ENCODE measurements around the gene ANKRD6. TPM values are rescaled to one million over a fixed set of nuclear protein-coding genes. Genes with fewer than 3 reads are reported as not detected.
A peak's percentile ranks its signal among the peaks of the same experiment; 100 is the strongest.

Gene ANKRD6
- total and polyA plus RNA-seq, 2 donors (not counting 3 experiments of a cell fraction or from before 2014, with no cell fraction given) = 3.4 to 9.6 TPM

DNA sequence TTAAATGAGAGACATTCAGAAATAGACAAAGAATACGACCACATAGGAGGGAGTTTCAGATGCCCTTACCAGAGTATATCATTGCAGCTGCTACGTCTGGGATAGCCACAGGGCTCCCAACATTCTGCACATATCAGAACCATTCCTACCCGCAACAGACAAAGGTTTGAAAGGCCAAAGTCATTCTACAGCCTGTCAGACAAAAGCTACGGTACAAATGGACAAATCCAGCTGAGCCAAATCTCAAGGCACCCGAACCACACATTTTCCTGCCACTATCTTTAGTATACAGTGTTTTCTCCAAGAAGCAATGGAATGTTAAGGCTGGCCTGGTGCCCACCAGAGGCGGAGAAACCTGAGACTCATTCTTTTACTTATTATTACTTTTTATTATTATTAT, 236.1 kb downstream of the ANKRD6 start:
- H3K4me1 ChIP-seq (ENCODE audit: control insufficient read depth, extremely low read depth, insufficient read depth, low read length) = no peaks in the 10 kb centered on the region
- H4K20me1 ChIP-seq (replicated peaks; ENCODE audit: control insufficient read depth, extremely low read depth, insufficient read depth, low read length) = no peaks in the 10 kb centered on the region
- no peak overlapping the region for H3K27ac ChIP-seq (ENCODE audit: insufficient read depth, low read depth, low read length)
- no peak overlapping the region for H3K4me2 ChIP-seq (ENCODE audit: insufficient read depth, low read length)
- FAIRE-seq (peak; percentile 67), DNase-seq (ENCODE audit: low read depth, low spot score) (peak; percentile 58)
- H3K9me1 ChIP-seq (replicated peaks; ENCODE audit: control insufficient read depth, extremely low read depth, insufficient read depth, low read length) = no peaks in the 10 kb centered on the region
- dilution Hi-C loops (cut with MboI; ENCODE audit: extremely low pct_ligation_motif_present, low sequenced_read_pairs) = no loop called here
- intact Hi-C loops (cut with micrococcal nuclease) = no loop called here
- peaks cover 10 to 23% of the 10 kb centered on the region in 2 experiments for H3K36me3 ChIP-seq (ENCODE audit: control insufficient read depth in 2 of 2, extremely low read depth in 1 of 2, insufficient read depth in 2 of 2, low read length in 2 of 2)
- no TSS peak for BruUV-seq (replicated peaks)
- no peak overlapping the region for H3K9ac ChIP-seq (replicated peaks; ENCODE audit: extremely low read depth, insufficient read depth, low read length)
- ChIA-PET POLR2A (no interaction called here), CTCF (no interaction called here)
- H3K9me3 ChIP-seq (replicated peaks; ENCODE audit: control insufficient read depth, insufficient read depth, low read length) = no peaks in the 10 kb centered on the region
- no peak overlapping the region for H3K4me3 ChIP-seq (replicated peaks in 1 of 3; ENCODE audit: insufficient read depth in 1 of 3, low read depth in 1 of 3, low read length in 3 of 3)
- H3K27me3 ChIP-seq (ENCODE audit: control insufficient read depth in 2 of 2, insufficient read depth in 2 of 2, low read length in 2 of 2) = no peaks in the 10 kb centered on the region
- no peak overlapping the region for H2AFZ ChIP-seq (ENCODE audit: low read depth, low read length)
- TF ChIP-seq MYC (IDR thresholded peaks at IDR 0.05; ENCODE audit: low read depth, low read length) (no peak), CTCF (IDR thresholded peaks at IDR 0.05; ENCODE audit: extremely low read depth in 1 of 2, insufficient read depth in 1 of 2, low read depth in 1 of 2, low read length in 2 of 2) (no peak), FOS (IDR thresholded peaks at IDR 0.05; ENCODE audit: borderline replicate concordance, insufficient read depth, low read length) (no peak), EZH2 (IDR thresholded peaks at IDR 0.05; ENCODE audit: borderline replicate concordance, low read depth, low read length, severe bottlenecking) (no peak), POLR2A (IDR thresholded peaks at IDR 0.05; ENCODE audit: low read depth, low read length) (no peak), JUN (IDR thresholded peaks at IDR 0.05; ENCODE audit: borderline replicate concordance, insufficient read depth, insufficient read length, low read depth) (no peak), POLR2AphosphoS5 (IDR thresholded peaks at IDR 0.05; ENCODE audit: insufficient read depth, low read depth, low read length) (no peak), GATA2 (IDR thresholded peaks at IDR 0.05; ENCODE audit: insufficient read depth, insufficient read length, low read depth, low read length) (no peak)
- TF ChIP-seq, protein P1, sequence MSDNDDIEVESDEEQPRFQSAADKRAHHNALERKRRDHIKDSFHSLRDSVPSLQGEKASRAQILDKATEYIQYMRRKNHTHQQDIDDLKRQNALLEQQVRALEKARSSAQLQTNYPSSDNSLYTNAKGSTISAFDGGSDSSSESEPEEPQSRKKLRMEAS (IDR thresholded peaks at IDR 0.05; ENCODE audit: insufficient read depth, insufficient read length) = no peak
- H3K79me2 ChIP-seq (ENCODE audit: control insufficient read depth, insufficient read depth, low read length) = no peaks in the 10 kb centered on the region
